Upper lobe of left lung (tissue), 6 donors: ENCODE results near the gene TRIM67. TPM values are rescaled to one million over a fixed set of nuclear protein-coding genes. Genes with fewer than 3 reads are reported as not detected.

Experiments used
- ATAC-seq, 2 donors: fragments of 200-7000 bp; cut with Tn5 transposase; one replicate each; pipeline ENCODE4 v1.9.1; 2022; ENCODE audit warnings: mild to moderate bottlenecking in 2 of 2, moderate library complexity in 2 of 2; ENCODE audit not compliant: low FRiP score in 2 of 2
- DNase-seq, 2 donors: peaks; one replicate each; pipeline ENCODE4 v3.0.0-alpha.2; 2019 to 2020
- H3K27ac ChIP-seq, 4 donors: fragments of 200-600 bp; sonication (generic); one replicate each; pipeline ENCODE4 v1.5.1; 2016 to 2019
- H3K27me3 ChIP-seq, 4 donors: fragments of 200-600 bp; sonication (generic); one replicate each; pipeline ENCODE4 v1.5.1; 2017 to 2019
- H3K36me3 ChIP-seq, 4 donors: fragments of 200-600 bp; sonication (generic); one replicate each; pipeline ENCODE4 v1.5.1; 2016 to 2019
- H3K4me1 ChIP-seq, 4 donors: fragments of 200-600 bp; sonication (generic); one replicate each; pipeline ENCODE4 v1.5.1; 2018 to 2019
- H3K4me3 ChIP-seq, 4 donors: fragments of 200-600 bp; sonication (generic); one replicate each; pipeline ENCODE4 v1.5.1; 2017 to 2019; ENCODE audit warnings: mild to moderate bottlenecking in 2 of 4, moderate library complexity in 1 of 4
- H3K9me3 ChIP-seq, 4 donors: fragments of 200-600 bp; sonication (generic); one replicate each; pipeline ENCODE4 v1.5.1; 2018 to 2019
- CTCF ChIP-seq, 6 experiments: fragments of 450-650 bp in 4 of 6; fragments of 200-600 bp in 2 of 6; sonication (generic) in 2 of 6; IDR thresholded peaks; one replicate each; pipeline ENCODE4 v1.5.1; 2016 to 2019; ENCODE audit warnings: antibody characterized with exemption in 6 of 6
- EP300 ChIP-seq, 4 donors: sonication (generic); formaldehyde crosslinking; IDR thresholded peaks; one replicate each; pipeline ENCODE4 v1.5.1; 2017; ENCODE audit warnings: antibody characterized with exemption in 4 of 4, control low read depth in 2 of 4
- POLR2A ChIP-seq, 4 donors: fragments of 450-650 bp; IDR thresholded peaks; one replicate each; pipeline ENCODE4 v1.5.1; 2016 to 2017; ENCODE audit warnings: antibody characterized with exemption in 4 of 4, mild to moderate bottlenecking in 2 of 4
- POLR2AphosphoS5 ChIP-seq, 2 donors: sonication (generic); formaldehyde crosslinking; IDR thresholded peaks; one replicate each; pipeline ENCODE4 v1.5.1; 2017; ENCODE audit warnings: antibody characterized with exemption in 2 of 2
- WGBS, 2 donors: methylation state at CpG; one replicate each; pipeline ENCODE4 v1.1.5; 2017 to 2018; 5-methylcytosine and 5-hydroxymethylcytosine counted together
- total RNA-seq, 6 donors: library from RNA; depleted of rRNA in 4 of 6; stranded (reverse); fragments of >200 nt in 4 of 6; gene quantifications; one replicate each; pipeline versions ENCODE4 v1.1.0 to v1.2.1, GENCODE V29; 2016 to 2021
- donor health status: DM: no; HTN: no; CAD: no; lungs with moderate emphysema.
- donor health status: DM: no; HTN: yes; CAD: no; lungs with severe emphysema.

TRIM67 gene
- total RNA-seq, 6 donors from 2014 or later: 0.03 TPM; not detected in 5

GRCh38 chr1:231144416-231145193, 17.3 kb upstream of the TRIM67 start:
- H3K4me3 ChIP-seq: no peak overlapping the region
- no peak for DNase-seq
- ATAC-seq: no peak
- TF ChIP-seq EP300 (IDR thresholded peaks at IDR 0.05) (no peak), CTCF (IDR thresholded peaks at IDR 0.05) (no peak), POLR2AphosphoS5 (IDR thresholded peaks at IDR 0.05) (no peak), POLR2A (IDR thresholded peaks at IDR 0.05) (no peak)
- H3K27ac ChIP-seq: no peak overlapping the region
- no peaks in the 10 kb centered on the region for H3K36me3 ChIP-seq
- H3K9me3 ChIP-seq: no peaks in the 10 kb centered on the region
- H3K27me3 ChIP-seq: no peaks in the 10 kb centered on the region
- peaks cover 0 to 11% (median under 1%) of the 10 kb centered on the region in 4 donors for H3K4me1 ChIP-seq
- 75 to 82% methylated on average over 7 of the region's 7 CpGs for WGBS, 2 donors

- H3K4me3 ChIP-seq: no peak overlapping the region
- ATAC-seq (no peak), DNase-seq (no peak)
- H3K27me3 ChIP-seq: no peaks in the 10 kb centered on the region
- no peaks in the 10 kb centered on the region for H3K4me1 ChIP-seq
- 67 to 75% methylated on average over 2 to 3 of the region's 3 CpGs for WGBS, 2 donors
- TF ChIP-seq POLR2AphosphoS5 (IDR thresholded peaks at IDR 0.05): no peak
- no peak for TF ChIP-seq POLR2A (IDR thresholded peaks at IDR 0.05)
- no peak for TF ChIP-seq CTCF (IDR thresholded peaks at IDR 0.05)
- TF ChIP-seq EP300 (IDR thresholded peaks at IDR 0.05): no peak
- peaks cover 0 to 9% (median 5%) of the 10 kb centered on the region in 4 donors for H3K9me3 ChIP-seq
- H3K36me3 ChIP-seq: no peaks in the 10 kb centered on the region
- no peak overlapping the region for H3K27ac ChIP-seq
Measured at GRCh38 chr1:231147896-231148295, 14.0 kb upstream of the TRIM67 start.

DNA sequence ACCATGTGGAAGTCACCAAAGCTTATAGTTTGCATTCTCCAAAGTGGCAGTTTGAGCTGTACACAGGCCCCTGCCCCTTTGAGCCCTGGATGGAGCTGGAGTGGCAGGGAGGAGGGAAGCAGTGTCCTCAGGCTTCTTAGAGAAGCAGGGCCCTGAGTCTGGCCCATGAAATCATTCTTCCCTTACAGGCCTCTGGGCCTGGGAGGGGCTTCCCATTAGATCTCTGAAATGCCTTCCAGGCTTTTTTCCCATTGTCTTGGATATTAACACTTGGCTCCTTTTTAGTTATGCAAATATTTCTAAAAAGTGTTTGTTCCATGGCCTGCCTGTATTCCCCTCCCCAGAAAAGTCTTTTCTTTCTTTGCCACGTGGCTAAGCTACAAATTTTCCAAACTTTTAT, 10.0 kb upstream of the TRIM67 start:
- TF ChIP-seq EP300 (IDR thresholded peaks at IDR 0.05) (no peak), CTCF (IDR thresholded peaks at IDR 0.05) (no peak)

DNA sequence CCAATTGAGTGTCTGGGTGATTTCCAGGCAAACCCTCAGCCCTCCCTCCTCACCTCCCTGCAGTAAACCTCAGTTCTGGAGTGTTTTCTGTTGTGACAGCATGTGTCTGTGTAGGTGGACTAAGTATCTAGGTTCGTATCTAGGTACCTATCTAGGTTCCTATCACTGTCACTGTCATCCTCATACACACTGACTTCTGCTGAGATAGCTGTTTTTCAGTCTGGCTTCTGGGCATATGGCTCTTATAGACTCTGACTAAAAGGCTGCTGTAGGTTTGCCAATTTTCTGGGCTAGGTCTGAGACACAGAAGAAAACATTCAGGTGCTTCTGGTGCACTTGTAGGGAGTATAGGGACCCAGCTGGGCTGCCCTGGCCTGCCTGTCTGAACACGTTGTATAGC, 8.1 kb upstream of the TRIM67 start:
- TF ChIP-seq CTCF (IDR thresholded peaks at IDR 0.05) (no peak), EP300 (IDR thresholded peaks at IDR 0.05) (no peak), POLR2A (IDR thresholded peaks at IDR 0.05) (no peak), POLR2AphosphoS5 (IDR thresholded peaks at IDR 0.05) (no peak)
- no peaks in the 10 kb centered on the region for H3K27me3 ChIP-seq
- H3K4me3 ChIP-seq: no peak overlapping the region
- peaks cover 0 to 9% (median 5%) of the 10 kb centered on the region in 4 donors for H3K9me3 ChIP-seq
- no peak for ATAC-seq
- H3K36me3 ChIP-seq: no peaks in the 10 kb centered on the region
- no peak overlapping the region for H3K27ac ChIP-seq
- DNase-seq: no peak
- H3K4me1 ChIP-seq: no peaks in the 10 kb centered on the region
- WGBS, 2 donors: 53 to 58% methylated on average over 2 of the region's 2 CpGs

More for the DNA sequence above, 10.0 kb upstream of the TRIM67 start:
- no peaks in the 10 kb centered on the region for H3K27me3 ChIP-seq
- H3K36me3 ChIP-seq: no peaks in the 10 kb centered on the region
- H3K4me1 ChIP-seq: no peaks in the 10 kb centered on the region
- DNase-seq (no peak), ATAC-seq (no peak)
- WGBS, 2 donors: 13 to 15% methylated on average over 1 of the region's 1 CpG
- H3K4me3 ChIP-seq: no peak overlapping the region
- peaks cover 0 to 9% (median 5%) of the 10 kb centered on the region in 4 donors for H3K9me3 ChIP-seq
- H3K27ac ChIP-seq: no peak overlapping the region

DNA sequence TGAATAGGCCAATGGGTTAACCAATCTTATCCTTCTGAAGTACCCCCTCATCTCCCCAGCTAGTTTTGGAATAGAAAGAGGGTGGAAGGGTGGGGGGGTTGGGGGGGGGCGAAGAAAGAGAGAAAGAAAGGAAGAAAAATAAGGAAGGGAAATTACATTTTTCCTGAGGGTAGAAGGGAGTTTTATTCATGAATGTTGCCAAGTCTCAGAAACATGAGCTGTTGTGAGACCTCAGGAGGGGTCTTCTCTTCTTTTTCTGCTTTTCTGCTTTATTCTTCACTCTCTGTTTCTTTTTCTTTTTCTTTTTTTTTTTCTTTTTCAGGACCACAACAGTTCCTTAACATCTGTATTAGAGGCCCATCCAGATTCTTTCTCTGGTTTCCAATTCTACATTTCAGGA, 6.0 kb upstream of the TRIM67 start:
- DNase-seq (no peak), ATAC-seq (no peak)
- H3K27ac ChIP-seq: no peak overlapping the region
- TF ChIP-seq EP300 (IDR thresholded peaks at IDR 0.05) (no peak), CTCF (IDR thresholded peaks at IDR 0.05) (no peak), POLR2AphosphoS5 (IDR thresholded peaks at IDR 0.05) (no peak), POLR2A (IDR thresholded peaks at IDR 0.05) (no peak)
- H3K4me3 ChIP-seq: no peak overlapping the region
- H3K36me3 ChIP-seq: no peaks in the 10 kb centered on the region
- H3K27me3 ChIP-seq: peaks cover 0 to 11% (median 2%) of the 10 kb centered on the region in 4 donors
- H3K9me3 ChIP-seq: peaks cover 0 to 9% (median 5%) of the 10 kb centered on the region in 4 donors
- peaks cover under 1 to 1% (median 1%) of the 10 kb centered on the region in 4 donors for H3K4me1 ChIP-seq
- WGBS, 2 donors: 40 to 81% methylated on average over 1 of the region's 1 CpG
